ENCODE measurements around the gene GLIS2. TPM values are rescaled to one million over a fixed set of nuclear protein-coding genes. Genes with fewer than 3 reads are reported as not detected.

Gene GLIS2
- total RNA-seq, 1 donor from 2014 or later, result 23.2 TPM

DNA sequence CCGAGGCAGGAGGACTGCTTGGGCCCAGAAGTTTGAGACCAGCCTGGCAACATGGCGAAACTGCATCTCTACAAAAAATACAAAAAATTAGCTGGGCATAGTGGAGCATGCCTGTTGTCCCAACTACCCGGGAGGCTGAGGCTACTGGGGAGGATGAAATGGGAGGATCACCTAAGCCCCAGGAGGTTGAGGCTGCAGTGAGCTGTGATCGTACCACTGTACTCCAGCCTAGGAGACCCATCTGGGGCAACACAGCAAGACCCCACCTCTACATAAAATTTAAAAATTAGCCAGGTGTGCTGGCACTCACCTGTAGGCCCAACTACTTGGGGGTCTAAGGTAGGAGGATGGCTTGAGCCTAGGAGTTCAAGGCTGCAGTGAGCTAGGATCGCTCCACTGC lies 33.5 kb downstream of the GLIS2 start:
- Mint-ChIP-seq H3K4me1 (ENCODE audit: low read depth) (peaks cover 5% of the 10 kb centered on the region), H3K27ac (no peak overlapping the region)
- no peak for DNase-seq (ENCODE audit: low spot score, unreplicated experiment)

DNA sequence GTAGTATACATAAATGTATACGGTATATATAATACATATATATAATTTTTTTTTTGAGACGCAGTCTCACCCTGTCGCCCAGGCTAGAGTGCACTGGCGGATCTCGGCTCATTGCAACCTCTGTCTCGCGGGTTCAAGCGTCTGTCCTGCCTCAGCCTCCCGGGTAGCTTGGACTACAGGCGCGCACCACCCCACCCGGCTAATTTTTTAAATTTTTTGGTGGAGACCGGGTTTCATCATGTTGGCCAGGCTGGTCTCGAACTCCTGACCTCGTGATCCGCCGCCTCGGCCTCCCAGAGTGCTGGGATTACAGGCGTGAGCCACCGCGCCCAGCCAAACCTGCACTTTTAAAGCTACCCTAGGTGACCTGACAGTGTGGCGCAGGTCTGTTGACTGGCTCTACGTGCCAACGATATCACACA lies 34.5 kb downstream of the GLIS2 start:
- H3K9me3 Mint-ChIP-seq (ENCODE audit: low read depth), result no peaks in the 10 kb centered on the region
- TF ChIP-seq, protein P1, sequence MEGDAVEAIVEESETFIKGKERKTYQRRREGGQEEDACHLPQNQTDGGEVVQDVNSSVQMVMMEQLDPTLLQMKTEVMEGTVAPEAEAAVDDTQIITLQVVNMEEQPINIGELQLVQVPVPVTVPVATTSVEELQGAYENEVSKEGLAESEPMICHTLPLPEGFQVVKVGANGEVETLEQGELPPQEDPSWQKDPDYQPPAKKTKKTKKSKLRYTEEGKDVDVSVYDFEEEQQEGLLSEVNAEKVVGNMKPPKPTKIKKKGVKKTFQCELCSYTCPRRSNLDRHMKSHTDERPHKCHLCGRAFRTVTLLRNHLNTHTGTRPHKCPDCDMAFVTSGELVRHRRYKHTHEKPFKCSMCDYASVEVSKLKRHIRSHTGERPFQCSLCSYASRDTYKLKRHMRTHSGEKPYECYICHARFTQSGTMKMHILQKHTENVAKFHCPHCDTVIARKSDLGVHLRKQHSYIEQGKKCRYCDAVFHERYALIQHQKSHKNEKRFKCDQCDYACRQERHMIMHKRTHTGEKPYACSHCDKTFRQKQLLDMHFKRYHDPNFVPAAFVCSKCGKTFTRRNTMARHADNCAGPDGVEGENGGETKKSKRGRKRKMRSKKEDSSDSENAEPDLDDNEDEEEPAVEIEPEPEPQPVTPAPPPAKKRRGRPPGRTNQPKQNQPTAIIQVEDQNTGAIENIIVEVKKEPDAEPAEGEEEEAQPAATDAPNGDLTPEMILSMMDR (IDR thresholded peaks at IDR 0.05; ENCODE audit: unreplicated experiment), result no peak
- no peak for DNase-seq (ENCODE audit: low spot score, unreplicated experiment)
- H3K27ac Mint-ChIP-seq, result peak overlapping the region; percentile 91
- no peaks in the 10 kb centered on the region for H3K27me3 Mint-ChIP-seq
- peak overlapping the region; percentile 88 for H3K4me3 Mint-ChIP-seq (ENCODE audit: low read depth)
- peaks cover 5% of the 10 kb centered on the region for H3K4me1 Mint-ChIP-seq (ENCODE audit: low read depth)
- peaks cover 2% of the 10 kb centered on the region for H3K36me3 Mint-ChIP-seq (ENCODE audit: insufficient read depth)

More for the DNA sequence above, 33.5 kb downstream of the GLIS2 start:
- Mint-ChIP-seq H3K9me3 (ENCODE audit: low read depth) (no peaks in the 10 kb centered on the region), H3K27me3 (no peaks in the 10 kb centered on the region), H3K36me3 (ENCODE audit: insufficient read depth) (peaks cover 2% of the 10 kb centered on the region), H3K4me3 (ENCODE audit: low read depth) (no peak overlapping the region)
- TF ChIP-seq, protein P1 (IDR thresholded peaks at IDR 0.05; ENCODE audit: unreplicated experiment), result no peak

DNA sequence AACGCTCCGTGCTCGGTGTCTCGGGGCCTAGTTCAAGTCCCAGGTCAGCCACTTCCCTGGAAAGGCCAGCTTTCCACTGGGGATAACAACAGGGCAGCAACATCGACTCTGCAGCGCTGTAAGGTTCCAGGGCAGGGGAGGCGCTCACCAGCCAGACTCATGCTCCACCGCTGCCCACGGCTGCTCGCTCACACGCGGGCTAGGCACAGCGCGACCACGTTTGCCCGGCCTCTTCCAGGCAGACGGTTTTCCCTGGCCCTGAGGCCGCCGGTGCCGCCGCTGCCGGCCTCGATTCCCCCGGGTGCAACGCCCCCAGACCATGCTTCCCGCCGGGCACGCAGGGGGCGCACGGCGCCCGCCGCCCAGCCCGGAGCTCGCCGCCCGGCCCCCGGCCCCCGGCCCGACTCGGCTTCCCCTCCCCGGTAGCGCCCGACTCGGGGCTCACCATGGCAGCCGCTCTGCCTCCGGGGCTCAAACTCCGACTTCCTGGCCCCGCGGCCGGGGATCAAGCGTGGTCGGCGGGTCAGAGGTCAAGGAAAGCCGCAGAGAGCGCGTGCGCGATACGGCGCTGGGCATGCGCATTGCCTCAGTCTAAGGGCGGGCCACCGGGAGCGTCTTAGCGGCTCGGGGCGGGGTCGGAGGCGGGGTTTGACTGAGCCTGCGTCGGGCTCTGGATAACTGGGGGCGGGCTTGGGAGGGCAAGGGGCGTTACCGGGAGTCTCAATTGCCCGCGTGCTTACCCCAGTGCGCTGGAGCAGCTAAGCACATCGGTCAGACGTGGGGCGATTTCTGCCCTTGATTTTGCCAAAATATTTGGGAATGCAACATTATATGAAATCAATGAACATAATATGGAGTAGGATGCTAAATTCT lies 35.2 kb downstream of the GLIS2 start, which contains the start of gene PAM16:
Gene PAM16 (minus strand): TSS at position 535 of the 873 bp plus-strand sequence. CDS start 87 bp downstream, at position 448.
- Mint-ChIP-seq H3K4me1 (ENCODE audit: low read depth) (peaks cover 5% of the 10 kb centered on the region), H3K27ac (peak within 1 kb of the TSS; percentile 91), H3K36me3 (ENCODE audit: insufficient read depth) (peaks cover 2% of the 10 kb centered on the region), H3K4me3 (ENCODE audit: low read depth) (peak within 1 kb of the TSS; percentile 88), H3K27me3 (no peaks in the 10 kb centered on the region), H3K9me3 (ENCODE audit: low read depth) (no peaks in the 10 kb centered on the region)
- DNase-seq (ENCODE audit: low spot score, unreplicated experiment), result peak; percentile 98
- TF ChIP-seq, protein P1 (IDR thresholded peaks at IDR 0.05; ENCODE audit: unreplicated experiment), result peak; percentile 34

DNA sequence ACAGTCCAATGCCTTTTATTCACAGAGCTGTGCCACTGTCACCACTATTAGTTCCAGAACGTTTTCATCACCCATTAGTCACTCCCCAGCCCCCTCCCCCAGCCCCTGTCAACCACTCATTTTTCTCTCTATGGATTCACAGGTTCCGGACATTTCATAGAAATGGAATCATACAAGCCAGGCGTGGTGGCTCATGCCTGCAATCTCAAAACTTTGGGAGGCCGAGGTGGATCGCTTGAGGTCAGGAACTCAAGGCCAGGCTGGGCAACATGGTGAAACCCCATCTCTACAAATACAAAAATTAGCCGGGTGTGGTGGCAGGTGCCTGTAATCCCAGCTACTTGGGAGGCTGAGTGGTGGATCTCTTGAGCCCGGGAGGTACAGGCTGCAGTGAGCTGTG lies 36.0 kb downstream of the GLIS2 start:
- H3K4me3 Mint-ChIP-seq (ENCODE audit: low read depth), result peak overlapping the region; percentile 51
- no peak for DNase-seq (ENCODE audit: low spot score, unreplicated experiment)
- H3K9me3 Mint-ChIP-seq (ENCODE audit: low read depth), result no peaks in the 10 kb centered on the region
- TF ChIP-seq, protein P1 (IDR thresholded peaks at IDR 0.05; ENCODE audit: unreplicated experiment), result no peak
- peaks cover 2% of the 10 kb centered on the region for H3K36me3 Mint-ChIP-seq (ENCODE audit: insufficient read depth)
- peaks cover 5% of the 10 kb centered on the region for H3K4me1 Mint-ChIP-seq (ENCODE audit: low read depth)
- H3K27me3 Mint-ChIP-seq, result no peaks in the 10 kb centered on the region
- no peak overlapping the region for H3K27ac Mint-ChIP-seq

DNA sequence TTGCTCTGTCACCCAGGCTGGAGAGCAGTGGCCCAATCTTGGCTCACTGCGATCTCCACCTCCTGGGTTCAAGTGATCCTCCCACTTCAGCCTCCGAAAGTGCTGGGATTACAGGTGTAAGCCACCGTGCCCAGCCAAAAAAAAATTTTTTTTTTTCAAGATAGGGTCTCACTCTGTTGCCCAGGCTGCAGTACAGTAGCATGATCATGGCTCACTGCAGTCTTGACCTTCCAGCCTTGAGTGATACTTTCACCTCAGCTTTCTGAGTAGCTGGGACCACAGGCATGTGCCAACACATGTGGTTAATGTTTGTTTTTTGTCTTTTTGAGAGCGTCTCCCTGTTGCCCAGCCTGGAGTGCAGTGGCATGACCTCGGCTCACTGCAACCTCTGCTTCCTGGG lies 37.0 kb downstream of the GLIS2 start:
- DNase-seq (ENCODE audit: low spot score, unreplicated experiment), result no peak
- TF ChIP-seq, protein P1 (IDR thresholded peaks at IDR 0.05; ENCODE audit: unreplicated experiment), result no peak
- Mint-ChIP-seq H3K9me3 (ENCODE audit: low read depth) (no peaks in the 10 kb centered on the region), H3K36me3 (ENCODE audit: insufficient read depth) (peaks cover 2% of the 10 kb centered on the region), H3K27me3 (no peaks in the 10 kb centered on the region), H3K27ac (no peak overlapping the region), H3K4me1 (ENCODE audit: low read depth) (peaks cover 5% of the 10 kb centered on the region), H3K4me3 (ENCODE audit: low read depth) (no peak overlapping the region)

Data from progenitor cell of endocrine pancreas (in vitro differentiated cells).